Liver (tissue), 9 donors: Measurements from ENCODE around the gene SNX19. TPM values are rescaled to one million over a fixed set of nuclear protein-coding genes. Genes with fewer than 3 reads are reported as not detected.

ENCODE experiments used
- DNase-seq: peaks from one replicate; pipeline ENCODE4 v3.0.0-alpha.2; 2017; ENCODE audit warnings: low spot score
- H3K27ac ChIP-seq, 2 donors: one replicate each; pipeline ENCODE4 v1.7.0; 2013; ENCODE audit warnings: inconsistent platforms in 2 of 2, low read length in 2 of 2, control low read depth in 1 of 2, low read depth in 1 of 2, mild to moderate bottlenecking in 1 of 2
- H3K27me3 ChIP-seq, 4 donors: one replicate each; pipeline versions ENCODE4 v1.6.1 to v1.7.0; 2013; ENCODE audit warnings: low read length in 3 of 4, inconsistent platforms in 1 of 4, mild to moderate bottlenecking in 1 of 4, moderate library complexity in 1 of 4; ENCODE audit not compliant: control insufficient read depth in 4 of 4, insufficient read depth in 4 of 4
- H3K36me3 ChIP-seq, 4 donors: one replicate each; pipeline versions ENCODE4 v1.6.1 to v1.7.0; 2013; ENCODE audit warnings: low read length in 3 of 4, mild to moderate bottlenecking in 3 of 4, low read depth in 1 of 4, moderate library complexity in 1 of 4; ENCODE audit not compliant: control insufficient read depth in 4 of 4, insufficient read depth in 3 of 4
- H3K4me1 ChIP-seq, 4 donors: one replicate each; pipeline versions ENCODE4 v1.6.1 to v1.7.0; 2013; ENCODE audit warnings: low read length in 3 of 4, mild to moderate bottlenecking in 3 of 4, moderate library complexity in 1 of 4; ENCODE audit not compliant: control insufficient read depth in 4 of 4, insufficient read depth in 4 of 4
- H3K4me3 ChIP-seq, 3 donors: one replicate each; pipeline versions ENCODE4 v1.6.1 to v1.7.0; 2013; ENCODE audit warnings: low read length in 3 of 3, control low read depth in 1 of 3, low read depth in 1 of 3, mild to moderate bottlenecking in 1 of 3
- H3K9ac ChIP-seq, 2 donors: one replicate each; pipeline ENCODE4 v1.7.0; 2013; ENCODE audit warnings: low read length in 2 of 2, mild to moderate bottlenecking in 2 of 2, moderate library complexity in 2 of 2, control low read depth in 1 of 2, low read depth in 1 of 2
- H3K9me3 ChIP-seq, 4 donors: one replicate each; pipeline versions ENCODE4 v1.6.1 to v1.7.0; 2013; ENCODE audit warnings: low read length in 3 of 4; ENCODE audit not compliant: control insufficient read depth in 4 of 4
- ATF3 ChIP-seq: IDR thresholded peaks from 2 replicates; pipeline ENCODE4 v1.6.1; 2016; ENCODE audit warnings: antibody characterized with exemption
- CTCF ChIP-seq: fragments of 150-350 bp; IDR thresholded peaks from 2 replicates; pipeline ENCODE4 v1.5.1; 2017; ENCODE audit warnings: improper control_type of control experiment, low read depth, low read length; ENCODE audit not compliant: missing input control
- EGR1 ChIP-seq, 2 donors: IDR thresholded peaks; 2 replicates each; pipeline ENCODE4 v1.6.1; 2016 to 2018; ENCODE audit warnings: antibody characterized with exemption in 2 of 2, low read depth in 2 of 2
- FOXA1 ChIP-seq: IDR thresholded peaks from 2 replicates; pipeline ENCODE4 v1.6.1; 2016; ENCODE audit warnings: antibody characterized with exemption
- FOXA2 ChIP-seq: IDR thresholded peaks from 2 replicates; pipeline ENCODE4 v1.6.1; 2016; ENCODE audit warnings: antibody characterized with exemption
- GABPA ChIP-seq, 2 donors: IDR thresholded peaks in 1 of 2; conservative IDR thresholded peaks in 1 of 2; 2 replicates each; pipeline ENCODE4 v1.6.1; 2016; ENCODE audit warnings: antibody characterized with exemption in 2 of 2, mild to moderate bottlenecking in 1 of 2, moderate library complexity in 1 of 2
- HNF4A ChIP-seq, 2 donors: conservative IDR thresholded peaks; 2 replicates each; pipeline ENCODE4 v1.6.1; 2016; ENCODE audit warnings: antibody characterized with exemption in 2 of 2, mild to moderate bottlenecking in 2 of 2
- HNF4G ChIP-seq: IDR thresholded peaks from 2 replicates; pipeline ENCODE4 v1.6.1; 2016; ENCODE audit warnings: antibody characterized with exemption
- JUND ChIP-seq, 2 donors: IDR thresholded peaks; 2 replicates each; pipeline ENCODE4 v1.6.1; 2016; ENCODE audit warnings: antibody characterized with exemption in 2 of 2
- MAX ChIP-seq: IDR thresholded peaks from 2 replicates; pipeline ENCODE4 v1.6.1; 2016; ENCODE audit warnings: antibody characterized with exemption
- NR2F2 ChIP-seq: IDR thresholded peaks from 2 replicates; pipeline ENCODE4 v1.6.1; 2016; ENCODE audit warnings: antibody characterized with exemption
- RAD21 ChIP-seq, 2 donors: IDR thresholded peaks; 2 replicates each; pipeline ENCODE4 v1.6.1; 2016; ENCODE audit warnings: antibody characterized with exemption in 2 of 2, mild to moderate bottlenecking in 2 of 2
- REST ChIP-seq: IDR thresholded peaks from 2 replicates; pipeline ENCODE4 v1.6.1; 2016; ENCODE audit warnings: antibody characterized with exemption, mild to moderate bottlenecking
- RXRA ChIP-seq, 2 donors: IDR thresholded peaks; 2 replicates each; pipeline ENCODE4 v1.6.1; 2017 to 2018; ENCODE audit warnings: antibody characterized with exemption in 2 of 2, mild to moderate bottlenecking in 1 of 2
- SP1 ChIP-seq: IDR thresholded peaks from 2 replicates; pipeline ENCODE4 v1.6.1; 2018; ENCODE audit warnings: antibody characterized with exemption, mild to moderate bottlenecking
- TAF1 ChIP-seq: conservative IDR thresholded peaks from 2 replicates; pipeline ENCODE4 v1.6.1; 2016; ENCODE audit warnings: antibody characterized with exemption, mild to moderate bottlenecking
- YY1 ChIP-seq: IDR thresholded peaks from 2 replicates; pipeline ENCODE4 v1.6.1; 2016; ENCODE audit warnings: antibody characterized with exemption, mild to moderate bottlenecking
- ZBTB33 ChIP-seq: IDR thresholded peaks from 2 replicates; pipeline ENCODE4 v1.6.1; 2016; ENCODE audit warnings: antibody characterized with exemption
- WGBS: extraction: QIAGEN DNeasy Blood & Tissue Kit; methylation state at CpG from one replicate; pipeline ENCODE4 v1.1.7; 2013; 5-methylcytosine and 5-hydroxymethylcytosine counted together
- polyA plus RNA-seq, 2 donors: library from polyadenylated mRNA; stranded (reverse) in 1 of 2; unstranded in 1 of 2; fragments of 200-250 nt in 1 of 2; fragments of >200 nt in 1 of 2; fragmentation: Nextera tagmentation in 1 of 2; extraction: Ambion mirVana in 1 of 2; gene quantifications; one replicate each; pipeline versions ENCODE4 v1.2.1 to v1.2.3, GENCODE V29; 2013 to 2015
- total RNA-seq, 2 donors: library from RNA; depleted of rRNA; stranded (reverse); fragments of >200 nt; gene quantifications; one replicate each; pipeline ENCODE4 v1.2.3, GENCODE V29; 2014
- donor health status: healthy.
- donor health status: healthy.
- donor health status: healthy.
- donor health status: healthy.
- donor health status: healthy.

SNX19 gene
- total and polyA plus RNA-seq, 4 donors: 16.5 to 94.5 (median 32.7) TPM

- no peak overlapping the region for H3K9ac ChIP-seq
- DNase-seq: no peak
- H3K4me1 ChIP-seq: peaks cover 0 to 18% (median 6%) of the 10 kb centered on the region in 4 donors
- no peak overlapping the region for H3K4me3 ChIP-seq
- peak overlapping the region in 1 of 2 donors; percentile 73 for H3K27ac ChIP-seq
- TF ChIP-seq JUND (IDR thresholded peaks at IDR 0.05) (no peak), EGR1 (IDR thresholded peaks at IDR 0.05; ENCODE audit: low read depth in 2 of 2) (no peak), RAD21 (IDR thresholded peaks at IDR 0.05) (no peak), TAF1 (no peak)
- 92% methylated on average over 4 of the region's 4 CpGs for WGBS
- H3K27me3 ChIP-seq: no peaks in the 10 kb centered on the region
- peaks cover 0 to 3% (median 1%) of the 10 kb centered on the region in 4 donors for H3K36me3 ChIP-seq
- no peaks in the 10 kb centered on the region for H3K9me3 ChIP-seq
Observed at GRCh38 chr11:130866831-130867230, 49.4 kb downstream of the SNX19 start.

- WGBS: 39% methylated on average over 7 of the region's 7 CpGs
- peaks cover 0 to 3% (median 1%) of the 10 kb centered on the region in 4 donors for H3K36me3 ChIP-seq
- TF ChIP-seq HNF4G (peak; percentile 94), MAX (peak; percentile 82), FOXA1 (peak; percentile 61), RAD21 (IDR thresholded peaks at IDR 0.05) (peak in 1 of 2 donors; percentile 40), SP1 (peak; percentile 100), TAF1 (peak; percentile 34), EGR1 (IDR thresholded peaks at IDR 0.05; ENCODE audit: low read depth in 2 of 2) (peak in 1 of 2 donors; percentile 80), YY1 (peak; percentile 95), NR2F2 (no peak), REST (peak; percentile 64), CTCF (no peak), RXRA (IDR thresholded peaks at IDR 0.05) (peak; percentile 93 to 96), ZBTB33 (peak; percentile 75), GABPA (IDR thresholded peaks at IDR 0.05 in 1 of 2, conservative IDR thresholded peaks at IDR 0.05 in 1 of 2) (no peak), JUND (IDR thresholded peaks at IDR 0.05) (peak; percentile 82 to 85), HNF4A (conservative IDR thresholded peaks at IDR 0.05) (peak; percentile 98 to 99), FOXA2 (peak; percentile 65), ATF3 (peak; percentile 72)
- H3K27ac ChIP-seq: peak overlapping the region; percentile 73 to 88
- H3K27me3 ChIP-seq: no peaks in the 10 kb centered on the region
- peaks cover 0 to 18% (median 6%) of the 10 kb centered on the region in 4 donors for H3K4me1 ChIP-seq
- DNase-seq: peak; percentile 41
- no peaks in the 10 kb centered on the region for H3K9me3 ChIP-seq
- H3K9ac ChIP-seq: peak overlapping the region in 1 of 2 donors; percentile 4
- H3K4me3 ChIP-seq: no peak overlapping the region
Observed at GRCh38 chr11:130865774-130866114, 50.5 kb downstream of the SNX19 start.
